WI38 (cell line): ENCODE results near the gene NLGN4X.

Source experiments
- H3K4me3 ChIP-seq: 2 replicates; pipeline ENCODE4 v1.5.1; 2011; ENCODE audit warnings: low read depth, mild to moderate bottlenecking, control low read depth, low read length
- CTCF ChIP-seq: IDR thresholded peaks from 2 replicates; pipeline ENCODE4 v1.5.1; 2012; ENCODE audit warnings: low read depth, mild to moderate bottlenecking, control low read depth, low read length

NLGN4X gene

GRCh38 chrX:6228720-6229119, at the start of gene NLGN4X:
TSS of gene NLGN4X (minus strand) at chrX:6228867. CDS start at chrX:6151466, 77,401 bp downstream.
- no peak for TF ChIP-seq CTCF
- H3K4me3 ChIP-seq: no peak within 1 kb of the TSS

- H3K4me3 ChIP-seq: no peak overlapping the region
- TF ChIP-seq CTCF: no peak
Measured at GRCh38 chrX:6266041-6266440, 37.4 kb upstream of the NLGN4X start.

DNA sequence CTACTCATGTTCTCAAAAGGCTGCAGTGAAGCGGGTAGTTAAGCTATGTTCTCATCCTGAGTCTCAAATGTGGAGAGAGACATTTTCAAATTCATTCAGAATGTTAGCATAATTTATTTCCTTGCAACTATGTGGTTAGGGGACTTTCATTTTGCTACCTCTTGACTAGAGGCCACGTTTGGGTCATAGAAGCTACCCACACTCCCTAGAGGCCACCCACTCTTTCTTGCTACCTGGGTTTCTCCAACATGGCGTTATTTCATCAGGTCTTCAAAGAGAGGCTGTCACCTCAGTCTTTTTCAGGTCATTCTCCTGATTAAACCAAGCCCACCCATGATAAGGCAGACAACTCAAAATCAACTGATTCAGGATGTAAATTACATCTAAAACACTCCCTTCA, 34.3 kb upstream of the NLGN4X start:
- TF ChIP-seq CTCF: no peak
- no peak overlapping the region for H3K4me3 ChIP-seq

DNA sequence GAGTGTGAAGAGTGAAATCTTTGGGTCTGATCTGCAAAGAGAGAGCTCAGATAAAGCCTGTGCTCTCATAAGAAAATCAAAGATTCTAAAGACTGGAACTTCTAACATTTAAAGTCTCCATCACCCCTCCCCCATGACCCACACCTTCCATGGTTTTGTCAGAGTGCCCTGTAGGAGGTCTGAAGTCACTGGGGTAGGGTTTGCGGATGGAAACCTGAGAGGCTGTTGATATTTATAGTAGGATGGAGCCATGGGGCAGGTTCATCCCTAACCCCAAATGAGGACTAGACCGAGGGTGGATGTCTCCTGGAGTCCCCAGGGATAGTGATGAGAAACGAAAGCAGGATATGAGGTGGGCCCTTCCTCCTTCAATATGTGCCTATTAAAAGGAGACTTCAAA, 28.4 kb upstream of the NLGN4X start:
- no peak overlapping the region for H3K4me3 ChIP-seq
- TF ChIP-seq CTCF: no peak

DNA sequence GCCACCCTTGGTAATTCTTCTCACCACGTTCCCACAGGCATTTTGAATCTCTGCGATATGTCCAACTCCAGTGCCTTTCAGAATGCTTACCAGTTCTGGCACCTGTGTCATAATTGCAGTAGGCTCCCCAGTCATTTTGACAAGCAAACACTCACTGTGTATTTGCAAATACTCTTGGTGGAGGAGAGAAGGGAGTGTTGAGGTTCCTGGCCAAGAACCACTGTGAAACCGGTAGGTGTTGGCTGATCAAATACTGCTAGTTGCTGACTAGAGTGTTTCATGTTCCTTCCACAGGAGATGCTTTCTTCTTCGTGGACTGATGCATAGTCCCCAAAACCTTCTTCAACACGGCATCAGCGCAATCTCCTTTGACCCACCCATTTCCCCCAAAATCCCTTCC, 16.0 kb upstream of the NLGN4X start:
- no peak for TF ChIP-seq CTCF
- no peak overlapping the region for H3K4me3 ChIP-seq

GRCh38 chrX:6238576-6238975, 9.9 kb upstream of the NLGN4X start:
- no peak overlapping the region for H3K4me3 ChIP-seq
- no peak for TF ChIP-seq CTCF

- no peak overlapping the region for H3K4me3 ChIP-seq
- no peak for TF ChIP-seq CTCF
Measured at GRCh38 chrX:6227935-6228334, 732 bp downstream of the NLGN4X start.
